DOHH2 (cell line): Measurements from ENCODE around the gene RAB37.

Source experiments
- CTCF ChIP-seq: fragments of 200-600 bp; sonication (generic); IDR thresholded peaks from one replicate; pipeline ENCODE4 v1.5.1; 2014; ENCODE audit warnings: antibody characterized with exemption, mild to moderate bottlenecking, low read depth, low read length; ENCODE audit not compliant: poor library complexity, severe bottlenecking
- EZH2phosphoT487 ChIP-seq: fragments of 200-600 bp; sonication (generic); IDR thresholded peaks from 2 replicates; pipeline ENCODE4 v1.6.1; 2017; ENCODE audit warnings: borderline replicate concordance, mild to moderate bottlenecking, antibody characterized with exemption, low read length, moderate library complexity, mixed read lengths

GRCh38 chr17:74757931-74758847 is 21.1 kb downstream of the RAB37 start:
- no peak for TF ChIP-seq CTCF
- TF ChIP-seq EZH2phosphoT487 = no peak
